HepG2 (cell line): ENCODE results near the gene SPAG4. TPM values are rescaled to one million over a fixed set of nuclear protein-coding genes. Genes with fewer than 3 reads are reported as not detected.

ENCODE experiments used
- AGO2 ChIP-seq: fragments of 200-400 bp; formaldehyde crosslinking; optimal IDR thresholded peaks from 2 replicates; pipeline ENCODE3; 2017; ENCODE audit warnings: mild to moderate bottlenecking, low read depth, low read length, moderate library complexity
- KDM3A ChIP-seq: IDR thresholded peaks from 2 replicates; pipeline ENCODE4 v1.6.1; 2018; ENCODE audit warnings: low read depth, missing compliant biosample characterization
- KMT2A ChIP-seq: sonication (generic); formaldehyde crosslinking; IDR thresholded peaks from 2 replicates; pipeline ENCODE4 v1.4.0; 2020; ENCODE audit warnings: missing genetic modification reagents
- POLR2G ChIP-seq: fragments of 200-400 bp; formaldehyde crosslinking; IDR thresholded peaks from 2 replicates; pipeline ENCODE4 v1.6.1; 2018; ENCODE audit warnings: mild to moderate bottlenecking, low read depth, low read length, moderate library complexity
- TBX2 ChIP-seq: sonication (generic); formaldehyde crosslinking; IDR thresholded peaks from 2 replicates; pipeline ENCODE4 v1.5.0; 2020; ENCODE audit warnings: missing genetic modification reagents, mild to moderate bottlenecking, borderline replicate concordance
- ZNF383 ChIP-seq: sonication (generic); formaldehyde crosslinking; IDR thresholded peaks from 2 replicates; pipeline ENCODE4 v1.4.0; 2020; ENCODE audit warnings: missing genetic modification reagents, mild to moderate bottlenecking, borderline replicate concordance
- polyA plus RNA-seq, 8 experiments: library from polyadenylated mRNA; depleted of rRNA in 3 of 8; stranded (reverse) in 7 of 8; unstranded in 1 of 8; fragments of >200 nt; fragmentation: Illumina TruSeq in 4 of 8; extraction: Trizol in 4 of 8; gene quantifications; 2 replicates each; pipeline versions ENCODE4 v1.2.1 to v1.2.3, GENCODE V29; 2011 to 2016; ENCODE audit warnings: low read depth in 4 of 8, missing spikeins in 1 of 8, mixed read lengths in 1 of 8; ENCODE audit not compliant: insufficient read depth in 1 of 8
- total RNA-seq, 5 experiments: library from RNA; depleted of rRNA; stranded (reverse); fragments of >200 nt; fragmentation: Illumina TruSeq; extraction: Trizol; gene quantifications; 2 replicates each; pipeline ENCODE4 v1.2.3, GENCODE V29; 2016; ENCODE audit warnings: low read depth in 1 of 5
- TF ChIP-seq, protein P1 (sequence below), 2 experiments: fragments of 450-650 bp in 1 of 2; sonication (generic) in 1 of 2; formaldehyde crosslinking in 1 of 2; IDR thresholded peaks; 2 replicates each; pipeline versions ENCODE4 v1.6.1 to v1.8.0; 2016 to 2022; ENCODE audit warnings: antibody characterized with exemption in 1 of 2, mild to moderate bottlenecking in 1 of 2, missing genetic modification reagents in 1 of 2
- TF ChIP-seq, protein P2 (sequence below): sonication (generic); formaldehyde crosslinking; IDR thresholded peaks from 2 replicates; pipeline ENCODE4 v1.8.0; 2023; ENCODE audit warnings: mild to moderate bottlenecking, missing genetic modification reagents

SPAG4 gene
- total and polyA plus RNA-seq, 2 of the 13 experiments (the other 11 are each of a cell fraction or from before 2014, with no cell fraction given): 5.8 to 137 TPM

DNA sequence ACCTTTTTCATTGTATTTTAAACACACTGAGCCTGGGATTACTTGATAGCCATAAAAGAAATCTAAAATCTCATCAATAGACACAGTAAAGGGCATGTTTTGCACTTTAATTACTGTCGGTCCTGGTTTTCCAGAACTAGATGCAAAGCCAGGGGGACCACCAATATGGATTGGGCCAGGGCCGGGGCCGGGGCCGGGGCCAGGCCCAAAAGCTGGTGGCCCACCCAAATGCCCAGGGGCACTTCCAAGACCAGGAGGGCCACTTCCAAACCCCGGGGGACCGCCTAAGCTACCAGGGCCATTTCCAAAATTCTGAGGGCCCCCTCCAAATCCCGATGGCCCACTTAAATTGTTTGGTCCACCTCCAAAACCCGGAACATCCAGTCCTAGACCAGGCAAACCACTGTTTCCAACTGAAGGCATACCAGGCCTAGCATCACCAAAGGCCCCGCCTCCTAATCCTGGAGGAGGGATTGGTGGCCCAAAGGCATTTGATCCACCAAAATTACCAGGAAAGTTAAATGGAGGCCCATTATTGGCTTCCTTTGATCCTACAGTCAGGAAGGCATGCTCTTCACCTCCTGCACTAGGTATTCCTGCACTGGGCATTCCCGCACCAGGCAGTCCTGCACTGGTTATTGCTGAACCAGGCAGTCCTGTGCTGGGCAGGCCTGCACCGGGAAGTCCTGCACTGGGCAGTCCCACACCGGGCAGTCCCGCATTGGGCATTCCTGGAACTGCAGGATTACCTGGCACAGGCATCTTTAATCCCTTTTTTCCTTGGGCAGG is 37.2 kb downstream of the SPAG4 start (continued):
- TF ChIP-seq, protein P1, sequence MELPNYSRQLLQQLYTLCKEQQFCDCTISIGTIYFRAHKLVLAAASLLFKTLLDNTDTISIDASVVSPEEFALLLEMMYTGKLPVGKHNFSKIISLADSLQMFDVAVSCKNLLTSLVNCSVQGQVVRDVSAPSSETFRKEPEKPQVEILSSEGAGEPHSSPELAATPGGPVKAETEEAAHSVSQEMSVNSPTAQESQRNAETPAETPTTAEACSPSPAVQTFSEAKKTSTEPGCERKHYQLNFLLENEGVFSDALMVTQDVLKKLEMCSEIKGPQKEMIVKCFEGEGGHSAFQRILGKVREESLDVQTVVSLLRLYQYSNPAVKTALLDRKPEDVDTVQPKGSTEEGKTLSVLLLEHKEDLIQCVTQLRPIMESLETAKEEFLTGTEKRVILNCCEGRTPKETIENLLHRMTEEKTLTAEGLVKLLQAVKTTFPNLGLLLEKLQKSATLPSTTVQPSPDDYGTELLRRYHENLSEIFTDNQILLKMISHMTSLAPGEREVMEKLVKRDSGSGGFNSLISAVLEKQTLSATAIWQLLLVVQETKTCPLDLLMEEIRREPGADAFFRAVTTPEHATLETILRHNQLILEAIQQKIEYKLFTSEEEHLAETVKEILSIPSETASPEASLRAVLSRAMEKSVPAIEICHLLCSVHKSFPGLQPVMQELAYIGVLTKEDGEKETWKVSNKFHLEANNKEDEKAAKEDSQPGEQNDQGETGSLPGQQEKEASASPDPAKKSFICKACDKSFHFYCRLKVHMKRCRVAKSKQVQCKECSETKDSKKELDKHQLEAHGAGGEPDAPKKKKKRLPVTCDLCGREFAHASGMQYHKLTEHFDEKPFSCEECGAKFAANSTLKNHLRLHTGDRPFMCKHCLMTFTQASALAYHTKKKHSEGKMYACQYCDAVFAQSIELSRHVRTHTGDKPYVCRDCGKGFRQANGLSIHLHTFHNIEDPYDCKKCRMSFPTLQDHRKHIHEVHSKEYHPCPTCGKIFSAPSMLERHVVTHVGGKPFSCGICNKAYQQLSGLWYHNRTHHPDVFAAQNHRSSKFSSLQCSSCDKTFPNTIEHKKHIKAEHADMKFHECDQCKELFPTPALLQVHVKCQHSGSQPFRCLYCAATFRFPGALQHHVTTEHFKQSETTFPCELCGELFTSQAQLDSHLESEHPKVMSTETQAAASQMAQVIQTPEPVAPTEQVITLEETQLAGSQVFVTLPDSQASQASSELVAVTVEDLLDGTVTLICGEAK (IDR thresholded peaks at IDR 0.05): no peak
- TF ChIP-seq, protein P1 (CRISPR knock-in tag; IDR thresholded peaks at IDR 0.05): 0 out of 2 replicates have a peak, but pooled peaks have one; percentile 24
- peak; percentile 40 for TF ChIP-seq POLR2G
- TF ChIP-seq, protein P2, sequence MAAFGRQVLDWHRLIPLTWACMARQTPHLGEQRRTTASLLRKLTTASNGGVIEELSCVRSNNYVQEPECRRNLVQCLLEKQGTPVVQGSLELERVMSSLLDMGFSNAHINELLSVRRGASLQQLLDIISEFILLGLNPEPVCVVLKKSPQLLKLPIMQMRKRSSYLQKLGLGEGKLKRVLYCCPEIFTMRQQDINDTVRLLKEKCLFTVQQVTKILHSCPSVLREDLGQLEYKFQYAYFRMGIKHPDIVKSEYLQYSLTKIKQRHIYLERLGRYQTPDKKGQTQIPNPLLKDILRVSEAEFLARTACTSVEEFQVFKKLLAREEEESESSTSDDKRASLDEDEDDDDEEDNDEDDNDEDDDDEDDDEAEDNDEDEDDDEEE (CRISPR knock-in tag): 0 out of 2 replicates have a peak, but pooled peaks have one; percentile 27
- 0 out of 2 replicates have a peak, but pooled peaks have one; percentile 19 for TF ChIP-seq TBX2 (CRISPR knock-in tag)
- 0 out of 2 replicates have a peak, but pooled peaks have one; percentile 11 for TF ChIP-seq KMT2A
- no peak for TF ChIP-seq ZNF383 (CRISPR knock-in tag)
- no peak for TF ChIP-seq KDM3A (CRISPR knock-in tag)
- TF ChIP-seq AGO2: peak; percentile 93
- TF ChIP-seq, all 625 proteins: peak for 14
